Suprapubic skin (tissue), 4 donors: Measurements from ENCODE around the gene KRTAP1-1.

Experiments
- CTCF ChIP-seq, 2 donors: fragments of 200-600 bp in 1 of 2; fragments of 450-650 bp in 1 of 2; sonication (generic) in 1 of 2; IDR thresholded peaks; one replicate each; pipeline ENCODE4 v1.5.1; 2016 to 2019; ENCODE audit warnings: antibody characterized with exemption in 2 of 2, mild to moderate bottlenecking in 1 of 2, moderate library complexity in 1 of 2
- EP300 ChIP-seq: sonication (generic); formaldehyde crosslinking; IDR thresholded peaks from one replicate; pipeline ENCODE4 v1.6.1; 2017; ENCODE audit warnings: antibody characterized with exemption
- POLR2A ChIP-seq, 2 donors: fragments of 450-650 bp; IDR thresholded peaks; one replicate each; pipeline ENCODE4 v1.6.1; 2017; ENCODE audit warnings: antibody characterized with exemption in 2 of 2, mild to moderate bottlenecking in 2 of 2, moderate library complexity in 2 of 2
- POLR2AphosphoS5 ChIP-seq, 3 donors: sonication (generic); formaldehyde crosslinking; IDR thresholded peaks; one replicate each; pipeline ENCODE4 v1.6.1; 2017; ENCODE audit warnings: antibody characterized with exemption in 3 of 3

GRCh38 chr17:41002814-41003213 lies 38.4 kb downstream of the KRTAP1-1 start:
- no peak for TF ChIP-seq CTCF (IDR thresholded peaks at IDR 0.05)
- TF ChIP-seq EP300: no peak
- TF ChIP-seq POLR2A (IDR thresholded peaks at IDR 0.05): no peak
- TF ChIP-seq POLR2AphosphoS5 (IDR thresholded peaks at IDR 0.05): no peak
